K562 (cell line): ENCODE results near the gene UBE2R2. TPM values are rescaled to one million over a fixed set of nuclear protein-coding genes. Genes with fewer than 3 reads are reported as not detected.
"Not testable (repeated sequence)": the region's sequence is repeated elsewhere in the genome, so short reads cannot be mapped to it uniquely, and the experiment has no call there.

Experiments used
- ATAC-seq: fragments of 200-7000 bp; cut with Tn5 transposase; 3 replicates; pipeline ENCODE4 v1.9.1; 2020; ENCODE audit warnings: moderate library complexity
- BruUV-seq: library from RNA; stranded (reverse); fragments of 400-500 nt; replicated peaks from 2 replicates; lab custom pipeline; 2021; lab: Mats Ljungman, UMichigan
- CTCF ChIA-PET: fragments of 300-600 bp; formaldehyde crosslinking; extraction: SDS; loops from one replicate; lab custom pipeline; 2021; ENCODE audit warnings: low intra/inter-chr PET ratio; lab: Yijun Ruan, JAX
- POLR2A ChIA-PET: fragments of 300-600, 350-650 bp; sonication (Branson Sonifier 250); formaldehyde crosslinking; extraction: SDS; loops from one replicate; lab custom pipeline; 2021; ENCODE audit warnings: antibody characterized with exemption, inconsistent platforms; lab: Yijun Ruan, JAX
- DNase-seq, 4 experiments: peaks; one replicate each; pipeline versions ENCODE4 v3.0.0 to v3.0.0-alpha.2; 2011 to 2018; ENCODE audit warnings: low spot score in 3 of 4, mixed read lengths in 3 of 4; ENCODE audit errors: extremely low read depth in 1 of 4
- FAIRE-seq: peaks from 2 replicates; lab custom pipeline; 2011; peaks lifted over from hg19 to GRCh38; lab: Jason Lieb, UNC
- H2AFZ ChIP-seq: 2 replicates; pipeline ENCODE4 v1.6.0; 2011; ENCODE audit warnings: low read depth, low read length, control low read depth, inconsistent platforms
- H3K27ac ChIP-seq: fragments of 200-600 bp; 3 replicates; pipeline ENCODE4 v1.8.0; 2011; ENCODE audit warnings: low read depth, mild to moderate bottlenecking, control low read depth, inconsistent platforms, low read length, moderate library complexity, mixed read lengths; ENCODE audit errors: extremely low read depth
- H3K27me3 ChIP-seq, 2 experiments: fragments of 300-600 bp in 1 of 2; 2 replicates in 1 of 2; 3 replicates in 1 of 2; pipeline versions ENCODE4 v1.6.0 to v1.8.0; 2011; ENCODE audit warnings: inconsistent platforms in 2 of 2, low read length in 2 of 2, mild to moderate bottlenecking in 1 of 2, mixed read lengths in 1 of 2, moderate library complexity in 1 of 2; ENCODE audit not compliant: control insufficient read depth in 2 of 2, insufficient read depth in 2 of 2
- H3K36me3 ChIP-seq: fragments of 300-600 bp; 3 replicates; pipeline ENCODE4 v1.8.0; 2011; ENCODE audit warnings: mild to moderate bottlenecking, low read length, inconsistent platforms; ENCODE audit not compliant: control insufficient read depth, insufficient read depth
- H3K4me1 ChIP-seq, 2 experiments: fragments of 200-600 bp in 1 of 2; replicated peaks in 1 of 2; 2 replicates in 1 of 2; 3 replicates in 1 of 2; pipeline versions ENCODE4 v1.5.1 to v1.8.0; 2011; ENCODE audit warnings: inconsistent platforms in 2 of 2, low read length in 2 of 2, mild to moderate bottlenecking in 1 of 2, mixed read lengths in 1 of 2, moderate library complexity in 1 of 2; ENCODE audit not compliant: control insufficient read depth in 2 of 2, insufficient read depth in 2 of 2
- H3K4me2 ChIP-seq: 2 replicates; pipeline ENCODE4 v1.6.1; 2011; ENCODE audit warnings: low read length, control low read depth, inconsistent platforms, mixed read lengths; ENCODE audit not compliant: insufficient read depth
- H3K4me3 ChIP-seq: fragments of 200-600 bp; sonication (generic), shearing (Covaris generic); 2 replicates; pipeline ENCODE4 v1.5.1; 2016; ENCODE audit warnings: control low read depth, inconsistent platforms
- H3K79me2 ChIP-seq: fragments of 200-600 bp; 3 replicates; pipeline ENCODE4 v1.8.0; 2011; ENCODE audit warnings: low read length, inconsistent platforms; ENCODE audit not compliant: control insufficient read depth, insufficient read depth
- H3K9ac ChIP-seq, 2 experiments: 2 replicates each; pipeline versions ENCODE4 v1.6.0 to v1.6.1; 2011; ENCODE audit warnings: low read depth in 2 of 2, low read length in 2 of 2, control low read depth in 1 of 2, inconsistent platforms in 1 of 2, mild to moderate bottlenecking in 1 of 2, mixed read lengths in 1 of 2; ENCODE audit not compliant: insufficient read depth in 1 of 2
- H3K9me1 ChIP-seq: one replicate; pipeline ENCODE4 v1.6.0; 2011; ENCODE audit warnings: inconsistent platforms, mild to moderate bottlenecking, low read length, moderate library complexity; ENCODE audit not compliant: control insufficient read depth, insufficient read depth
- H3K9me3 ChIP-seq: replicated peaks from 2 replicates; pipeline ENCODE4 v1.5.1; 2011; ENCODE audit warnings: low read depth, low read length, inconsistent platforms; ENCODE audit not compliant: control insufficient read depth, insufficient read depth
- H4K20me1 ChIP-seq: replicated peaks from 2 replicates; pipeline ENCODE4 v1.6.1; 2011; ENCODE audit warnings: low read length, inconsistent platforms, mixed read lengths; ENCODE audit not compliant: control insufficient read depth, insufficient read depth
- CBFA2T2 ChIP-seq: fragments of 450-650 bp; conservative IDR thresholded peaks from 2 replicates; pipeline ENCODE4 v1.6.1; 2017; ENCODE audit warnings: mild to moderate bottlenecking
- HNRNPL ChIP-seq: fragments of 200-400 bp; formaldehyde crosslinking; IDR thresholded peaks from 2 replicates; pipeline ENCODE4 v1.6.1; 2017; ENCODE audit warnings: low read depth, mild to moderate bottlenecking, low read length
- ZNF146 ChIP-seq: IDR thresholded peaks from one replicate; pipeline ENCODE4 v1.6.1; 2018; ENCODE audit warnings: missing compliant biosample characterization; ENCODE audit not compliant: unreplicated experiment
- ZNF668 ChIP-seq: fragments of 250-450 bp; sonication (Bioruptor Pico); IDR thresholded peaks from 2 replicates; pipeline ENCODE4 v1.8.0; 2022; ENCODE audit warnings: mild to moderate bottlenecking, inconsistent platforms
- WGBS: fragments of 100-300 bp; shearing (Covaris generic); methylation state at CpG from one replicate; pipeline ENCODE4 v1.1.6; 2016; ENCODE audit warnings: low coverage, mixed read lengths; ENCODE audit not compliant: insufficient coverage; ENCODE audit errors: missing lambda C conversion rate; 5-methylcytosine and 5-hydroxymethylcytosine counted together
- in situ Hi-C: fragments of 300-500 bp; cut with MboI; formaldehyde crosslinking; loops from 4 replicates; pipeline ENCODE4 v1.15.0; 2018; ENCODE audit warnings: inconsistent platforms, mixed read lengths
- intact Hi-C: fragments of 100-400 bp; cut with micrococcal nuclease; formaldehyde crosslinking; loops from 2 replicates; pipeline ENCODE4 v1.14.2; 2022
- polyA plus RNA-seq, 8 experiments: library from polyadenylated mRNA; depleted of rRNA in 4 of 8; stranded (reverse) in 5 of 8; unstranded in 3 of 8; fragments of >200 nt; fragmentation: Nextera tagmentation in 2 of 8; fragmentation: Illumina TruSeq in 1 of 8; extraction: Ambion mirVana in 2 of 8; extraction: Trizol in 1 of 8; gene quantifications; 2 replicates each; pipeline versions ENCODE4 v1.2.1 to v1.2.3, GENCODE V29; 2011 to 2014; ENCODE audit warnings: inconsistent platforms in 1 of 8, missing spikeins in 1 of 8
- total RNA-seq, 7 experiments: library from RNA; depleted of rRNA in 6 of 7; stranded (reverse); fragments of >200 nt in 6 of 7; fragmentation: Illumina TruSeq in 2 of 7; extraction: Trizol in 2 of 7; gene quantifications; 2 replicates each; pipeline versions ENCODE4 v1.2.1 to v1.2.3, GENCODE V29; 2011 to 2021; ENCODE audit warnings: low replicate concordance in 1 of 7

Gene UBE2R2
- total and polyA plus RNA-seq, 9 of the 15 experiments (the other 6 are each of a cell fraction or from before 2014, with no cell fraction given) = 7.8 to 26.2 (median 11.8) TPM

DNA sequence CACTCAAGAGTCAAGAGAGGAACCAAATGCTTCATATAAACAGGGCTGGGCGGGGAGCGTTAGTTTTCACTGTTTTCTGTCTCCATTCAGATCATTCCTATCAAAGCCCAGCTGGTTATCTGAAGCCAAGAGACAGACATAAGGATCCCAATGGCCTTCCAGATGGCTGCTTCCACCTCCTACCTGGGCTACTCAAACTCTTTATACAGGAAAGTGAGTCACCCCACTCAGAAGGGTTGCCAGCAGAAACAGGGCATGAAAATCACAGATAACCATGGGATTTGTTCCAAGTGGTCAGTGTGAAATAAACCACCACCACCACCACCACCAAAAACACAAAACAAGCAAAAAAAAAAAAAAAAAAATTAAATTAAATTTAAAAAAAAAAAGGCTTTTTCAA lies 16.1 kb upstream of the UBE2R2 start:
- no peak overlapping the region for H2AFZ ChIP-seq
- BruUV-seq = no TSS peak
- H3K27ac ChIP-seq = no peak overlapping the region
- in situ Hi-C loops (no loop called here), intact Hi-C loops (no loop called here)
- WGBS = 21% methylated on average over 2 of the region's 2 CpGs
- H3K9me3 ChIP-seq = no peaks in the 10 kb centered on the region
- POLR2A ChIA-PET = no interaction called here
- FAIRE-seq (no peak), ATAC-seq (no peak), DNase-seq (no peak)
- no peaks in the 10 kb centered on the region for H3K4me1 ChIP-seq
- no peaks in the 10 kb centered on the region for H4K20me1 ChIP-seq
- no peak overlapping the region for H3K4me2 ChIP-seq
- no peaks in the 10 kb centered on the region for H3K9me1 ChIP-seq
- no peak for TF ChIP-seq ZNF668
- TF ChIP-seq CBFA2T2 = 0 out of 2 replicates have a peak, but pooled peaks have one; percentile 4
- TF ChIP-seq HNRNPL = no peak
- no peaks in the 10 kb centered on the region for H3K79me2 ChIP-seq
- H3K27me3 ChIP-seq = peaks cover 5 to 33% of the 10 kb centered on the region in 2 experiments; a peak in 4 of 5 replicates
- no peak overlapping the region for H3K4me3 ChIP-seq
- no peak overlapping the region for H3K9ac ChIP-seq
- CTCF ChIA-PET = no interaction called here
- H3K36me3 ChIP-seq = no peaks in the 10 kb centered on the region

- H3K4me2 ChIP-seq, POLR2A ChIA-PET, H3K9ac ChIP-seq, H3K79me2 ChIP-seq, H3K27ac ChIP-seq, ATAC-seq: not testable (repeated sequence)
- peak; percentile 67 for TF ChIP-seq ZNF146 (CRISPR knock-in tag)
- TF ChIP-seq, all 486 proteins: peak for 1; not testable (repeated sequence) for 485
- WGBS = 42% methylated on average over 2 of the region's 2 CpGs
- H3K27me3 ChIP-seq = peaks cover 5 to 31% of the 10 kb centered on the region in 2 experiments; a peak in 4 of 5 replicates
- FAIRE-seq, H3K9me3 ChIP-seq, H4K20me1 ChIP-seq, H3K4me3 ChIP-seq, in situ Hi-C loops, H3K9me1 ChIP-seq, H3K4me1 ChIP-seq, H2AFZ ChIP-seq, BruUV-seq, DNase-seq, CTCF ChIA-PET, intact Hi-C loops, H3K36me3 ChIP-seq: not testable (repeated sequence)
Measured at GRCh38 chr9:33801943-33802500, 14.9 kb upstream of the UBE2R2 start.

- ATAC-seq, H3K4me1 ChIP-seq, H3K4me3 ChIP-seq, H4K20me1 ChIP-seq, CTCF ChIA-PET, H3K9ac ChIP-seq, H3K79me2 ChIP-seq, in situ Hi-C loops, H3K9me3 ChIP-seq, H2AFZ ChIP-seq, H3K4me2 ChIP-seq, H3K36me3 ChIP-seq, H3K9me1 ChIP-seq, intact Hi-C loops, POLR2A ChIA-PET, DNase-seq, BruUV-seq, FAIRE-seq, H3K27ac ChIP-seq: not testable (repeated sequence)
- peaks cover 0 to 10% of the 10 kb centered on the region in 2 experiments; a peak in 4 of 5 replicates for H3K27me3 ChIP-seq
- 30% methylated on average over 3 of the region's 3 CpGs for WGBS
Measured at GRCh38 chr9:33804196-33804595, 12.8 kb upstream of the UBE2R2 start.
